ENCODE results near the gene TRIM3.

- TF ChIP-seq POLR2AphosphoS5 (IDR thresholded peaks at IDR 0.05; ENCODE audit: low read depth, low read length) (no peak), REST (IDR thresholded peaks at IDR 0.05; ENCODE audit: insufficient read depth in 1 of 2, low read depth in 2 of 2, low read length in 2 of 2) (no peak), TAF1 (IDR thresholded peaks at IDR 0.05; ENCODE audit: borderline replicate concordance, insufficient read depth, low read length) (no peak), SIN3A (IDR thresholded peaks at IDR 0.05; ENCODE audit: borderline replicate concordance, insufficient read depth, low read length) (no peak), FOXP2 (optimal IDR thresholded peaks at IDR 0.05; ENCODE audit: borderline replicate concordance, extremely low read depth, extremely low read length, insufficient read depth) (no peak)
Measured at GRCh38 chr11:6482441-6482840, 8.7 kb upstream of the TRIM3 start.
